H1 (cell line): ENCODE measurements around the gene FAM216A. TPM values are rescaled to one million over a fixed set of nuclear protein-coding genes. Genes with fewer than 3 reads are reported as not detected.

ENCODE experiments used
- BRCA1 ChIP-seq: IDR thresholded peaks from 2 replicates; pipeline ENCODE4 v1.6.1; 2012; ENCODE audit warnings: low read depth, low read length, improper control_type of control experiment
- HDAC6 ChIP-seq: IDR thresholded peaks from one replicate; pipeline ENCODE4 v1.7.1; 2012; ENCODE audit warnings: low read depth, mild to moderate bottlenecking, inconsistent platforms, low read length, moderate library complexity
- KDM1A ChIP-seq: fragments of 200-600, 300-600 bp; sonication (generic); IDR thresholded peaks from 2 replicates; pipeline ENCODE4 v1.7.1; 2016; ENCODE audit warnings: mild to moderate bottlenecking, low read length, borderline replicate concordance
- NRF1 ChIP-seq: IDR thresholded peaks from 2 replicates; pipeline ENCODE4 v1.6.1; 2011; ENCODE audit warnings: mild to moderate bottlenecking, low read depth, low read length, improper control_type of control experiment
- SIN3A ChIP-seq, 2 experiments: IDR thresholded peaks in 1 of 2; conservative IDR thresholded peaks in 1 of 2; 2 replicates each; pipeline ENCODE4 v1.6.1; 2011 to 2012; ENCODE audit warnings: low read length in 2 of 2, improper control_type of control experiment in 1 of 2, low read depth in 1 of 2, mild to moderate bottlenecking in 1 of 2
- SP2 ChIP-seq: IDR thresholded peaks from 2 replicates; pipeline ENCODE4 v1.6.1; 2012; ENCODE audit warnings: mild to moderate bottlenecking, low read length, inconsistent platforms
- SRF ChIP-seq: IDR thresholded peaks from 2 replicates; pipeline ENCODE4 v1.6.1; 2011; ENCODE audit warnings: mild to moderate bottlenecking, low read depth, low read length, moderate library complexity
- TEAD4 ChIP-seq: IDR thresholded peaks from 2 replicates; pipeline ENCODE4 v1.6.1; 2012; ENCODE audit warnings: low read depth, low read length, inconsistent platforms, mixed read lengths
- polyA plus RNA-seq, 7 experiments: library from polyadenylated mRNA; depleted of rRNA in 3 of 7; stranded (reverse) in 5 of 7; unstranded in 2 of 7; fragments of >200 nt in 5 of 7; fragments of 200-250 nt in 2 of 7; gene quantifications; 1 replicate in 5 of 7; 2 replicates in 1 of 7; 4 replicates in 1 of 7; pipeline versions ENCODE4 v1.2.1 to v1.2.3, GENCODE V29; 2011 to 2013; ENCODE audit warnings: missing spikeins in 2 of 7, mixed read lengths in 2 of 7
- total RNA-seq: library from RNA; stranded (reverse); fragmentation: NEBNext Ultra II Directional; extraction: Animal tissue kit (Norgen Biotek cat#: 25700); gene quantifications from 2 replicates; pipeline ENCODE4 v1.2.1, GENCODE V29; 2021
- TF ChIP-seq, protein P1 (sequence below): IDR thresholded peaks from 2 replicates; pipeline ENCODE4 v1.6.1; 2012; ENCODE audit warnings: low read length, inconsistent platforms

FAM216A gene
- total and polyA plus RNA-seq, 2 of the 8 experiments (the other 6 are each of a cell fraction or from before 2014, with no cell fraction given), result 19.8 to 24.6 TPM

DNA sequence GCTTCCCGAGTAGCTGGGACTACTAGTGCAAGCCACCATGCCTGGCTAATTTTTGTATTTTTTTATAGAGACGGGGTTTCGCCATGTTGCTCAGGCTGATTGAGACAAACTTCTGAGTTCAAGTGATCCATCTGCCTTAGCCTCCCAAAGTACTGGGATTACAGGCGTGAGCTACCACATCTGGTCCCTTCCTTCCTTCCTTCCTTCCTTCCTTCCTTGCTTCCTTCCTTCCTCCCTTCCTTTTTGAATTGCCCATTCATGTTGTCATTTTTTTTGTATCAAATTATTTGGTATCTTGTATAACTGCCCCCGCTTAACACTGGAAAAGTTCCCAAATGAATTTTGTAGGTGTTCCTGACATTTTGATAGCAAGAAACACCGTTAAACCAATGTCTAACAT lies 45.2 kb downstream of the FAM216A start (continued):
- TF ChIP-seq HDAC6, result no peak
- TF ChIP-seq NRF1, result no peak
- TF ChIP-seq, protein P1, sequence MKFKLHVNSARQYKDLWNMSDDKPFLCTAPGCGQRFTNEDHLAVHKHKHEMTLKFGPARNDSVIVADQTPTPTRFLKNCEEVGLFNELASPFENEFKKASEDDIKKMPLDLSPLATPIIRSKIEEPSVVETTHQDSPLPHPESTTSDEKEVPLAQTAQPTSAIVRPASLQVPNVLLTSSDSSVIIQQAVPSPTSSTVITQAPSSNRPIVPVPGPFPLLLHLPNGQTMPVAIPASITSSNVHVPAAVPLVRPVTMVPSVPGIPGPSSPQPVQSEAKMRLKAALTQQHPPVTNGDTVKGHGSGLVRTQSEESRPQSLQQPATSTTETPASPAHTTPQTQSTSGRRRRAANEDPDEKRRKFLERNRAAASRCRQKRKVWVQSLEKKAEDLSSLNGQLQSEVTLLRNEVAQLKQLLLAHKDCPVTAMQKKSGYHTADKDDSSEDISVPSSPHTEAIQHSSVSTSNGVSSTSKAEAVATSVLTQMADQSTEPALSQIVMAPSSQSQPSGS, result no peak
- no peak for TF ChIP-seq BRCA1
- TF ChIP-seq KDM1A, result no peak
- no peak for TF ChIP-seq SIN3A (conservative IDR thresholded peaks at IDR 0.05 in 1 of 2, IDR thresholded peaks at IDR 0.05 in 1 of 2; ENCODE audit: low read depth in 1 of 2, low read length in 2 of 2)
- TF ChIP-seq TEAD4, result no peak
- no peak for TF ChIP-seq SP2
- no peak for TF ChIP-seq SRF
